Gastrocnemius medialis (tissue), 4 donors: ENCODE results near the gene ZNRF3.
A peak's percentile ranks its signal among the peaks of the same experiment; 100 is the strongest.

Experiments used
- POLR2A ChIP-seq, 2 donors: fragments of 450-650 bp; IDR thresholded peaks; one replicate each; pipeline ENCODE4 v1.6.1; 2017; ENCODE audit warnings: antibody characterized with exemption in 2 of 2, mild to moderate bottlenecking in 2 of 2, moderate library complexity in 2 of 2
- TF ChIP-seq, protein P1 (sequence below), 5 experiments: fragments of 450-650 bp in 3 of 5; fragments of 200-600 bp in 2 of 5; sonication (generic) in 2 of 5; IDR thresholded peaks in 4 of 5; conservative IDR thresholded peaks in 1 of 5; 1 replicate in 4 of 5; 2 replicates in 1 of 5; pipeline ENCODE4 v1.5.1; 2016 to 2019; ENCODE audit warnings: antibody characterized with exemption in 5 of 5, mild to moderate bottlenecking in 3 of 5, moderate library complexity in 3 of 5

- TF ChIP-seq, protein P1, sequence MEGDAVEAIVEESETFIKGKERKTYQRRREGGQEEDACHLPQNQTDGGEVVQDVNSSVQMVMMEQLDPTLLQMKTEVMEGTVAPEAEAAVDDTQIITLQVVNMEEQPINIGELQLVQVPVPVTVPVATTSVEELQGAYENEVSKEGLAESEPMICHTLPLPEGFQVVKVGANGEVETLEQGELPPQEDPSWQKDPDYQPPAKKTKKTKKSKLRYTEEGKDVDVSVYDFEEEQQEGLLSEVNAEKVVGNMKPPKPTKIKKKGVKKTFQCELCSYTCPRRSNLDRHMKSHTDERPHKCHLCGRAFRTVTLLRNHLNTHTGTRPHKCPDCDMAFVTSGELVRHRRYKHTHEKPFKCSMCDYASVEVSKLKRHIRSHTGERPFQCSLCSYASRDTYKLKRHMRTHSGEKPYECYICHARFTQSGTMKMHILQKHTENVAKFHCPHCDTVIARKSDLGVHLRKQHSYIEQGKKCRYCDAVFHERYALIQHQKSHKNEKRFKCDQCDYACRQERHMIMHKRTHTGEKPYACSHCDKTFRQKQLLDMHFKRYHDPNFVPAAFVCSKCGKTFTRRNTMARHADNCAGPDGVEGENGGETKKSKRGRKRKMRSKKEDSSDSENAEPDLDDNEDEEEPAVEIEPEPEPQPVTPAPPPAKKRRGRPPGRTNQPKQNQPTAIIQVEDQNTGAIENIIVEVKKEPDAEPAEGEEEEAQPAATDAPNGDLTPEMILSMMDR (IDR thresholded peaks at IDR 0.05 in 4 of 5, conservative IDR thresholded peaks at IDR 0.05 in 1 of 5) = peak in 1 of 5 experiments; percentile 19
- TF ChIP-seq POLR2A (IDR thresholded peaks at IDR 0.05) = no peak
Observed at GRCh38 chr22:29031227-29032011, 148.0 kb downstream of the ZNRF3 start.
